Dendritic cell treated with granulocyte-macrophage colony-stimulating factor and Interleukin-4, amounts not matched to agents 40 ng/mL and 50 ng/mL, for 4 days (primary cell): ENCODE results near the gene IQCM.

Experiments
- H3K27ac Mint-ChIP-seq: one replicate; pipeline ENCODE4 v1.8.0; 2022; ENCODE audit warnings: mild to moderate bottlenecking, mixed read lengths
- H3K27me3 Mint-ChIP-seq: one replicate; pipeline ENCODE4 v1.8.0; 2022; ENCODE audit warnings: mild to moderate bottlenecking, mixed read lengths
- H3K36me3 Mint-ChIP-seq: one replicate; pipeline ENCODE4 v1.8.0; 2022; ENCODE audit warnings: low read depth, mixed read lengths
- H3K4me1 Mint-ChIP-seq: one replicate; pipeline ENCODE4 v1.8.0; 2022; ENCODE audit warnings: low read depth, mixed read lengths
- H3K4me3 Mint-ChIP-seq: one replicate; pipeline ENCODE4 v1.8.0; 2022; ENCODE audit warnings: mild to moderate bottlenecking, moderate library complexity, mixed read lengths
- H3K9me3 Mint-ChIP-seq: one replicate; pipeline ENCODE4 v1.8.0; 2022; ENCODE audit warnings: mixed read lengths
- intact Hi-C: fragments of 100-400 bp; cut with micrococcal nuclease; formaldehyde crosslinking; loops from one replicate; pipeline ENCODE4 v1.15.0; 2022

The IQCM gene

DNA sequence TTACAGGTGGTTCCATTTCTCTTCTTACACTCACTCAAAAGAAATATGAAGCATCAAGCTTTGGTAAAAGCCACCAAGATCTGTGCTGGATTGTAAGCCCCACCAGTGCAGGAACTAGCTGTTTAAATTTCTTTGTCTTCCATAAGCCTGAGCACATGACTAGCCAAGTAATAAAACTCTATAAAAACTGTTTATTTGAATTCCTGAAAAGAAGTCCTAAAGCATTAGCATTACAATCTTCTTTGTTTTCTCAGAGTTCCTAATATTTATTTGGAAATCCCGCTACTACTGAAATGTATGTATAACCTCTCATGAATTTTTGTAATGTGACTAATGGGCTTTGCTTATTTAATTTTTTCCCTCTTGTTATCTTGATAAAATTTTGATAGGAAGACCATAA, 65.9 kb downstream of the IQCM start:
- no peak overlapping the region for H3K27ac Mint-ChIP-seq
- H3K36me3 Mint-ChIP-seq = no peaks in the 10 kb centered on the region
- H3K4me3 Mint-ChIP-seq = no peak overlapping the region
- intact Hi-C loops = no loop called here
- H3K27me3 Mint-ChIP-seq = no peaks in the 10 kb centered on the region
- H3K4me1 Mint-ChIP-seq = no peaks in the 10 kb centered on the region
- no peaks in the 10 kb centered on the region for H3K9me3 Mint-ChIP-seq

DNA sequence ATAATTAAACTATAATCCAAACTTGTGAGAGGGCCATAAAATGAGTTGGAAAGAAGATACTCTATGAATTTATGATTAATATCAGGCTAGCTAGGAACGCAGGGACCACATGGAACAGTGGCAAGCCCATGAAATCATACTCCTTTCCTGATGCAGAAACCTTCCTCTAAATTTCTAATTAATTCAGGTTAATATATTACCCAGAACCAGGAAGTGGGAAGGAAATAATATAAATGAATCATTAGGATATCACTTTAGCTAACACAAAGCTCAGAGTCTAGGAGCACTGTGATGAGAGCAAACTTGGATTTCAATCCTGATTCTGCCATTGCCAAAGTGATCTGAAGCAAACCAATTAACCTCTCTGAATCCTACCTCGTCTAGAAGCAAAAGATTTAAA, 68.0 kb downstream of the IQCM start:
- Mint-ChIP-seq H3K36me3 (no peaks in the 10 kb centered on the region), H3K4me1 (no peaks in the 10 kb centered on the region), H3K4me3 (no peak overlapping the region), H3K27ac (no peak overlapping the region), H3K9me3 (no peaks in the 10 kb centered on the region), H3K27me3 (no peaks in the 10 kb centered on the region)
- intact Hi-C loops = no loop called here

GRCh38 chr4:149746276-149746675, 69.4 kb downstream of the IQCM start:
- H3K27ac Mint-ChIP-seq = no peak overlapping the region
- H3K36me3 Mint-ChIP-seq = no peaks in the 10 kb centered on the region
- H3K9me3 Mint-ChIP-seq = no peaks in the 10 kb centered on the region
- intact Hi-C loops = no loop called here
- no peak overlapping the region for H3K4me3 Mint-ChIP-seq
- no peaks in the 10 kb centered on the region for H3K4me1 Mint-ChIP-seq
- H3K27me3 Mint-ChIP-seq = no peaks in the 10 kb centered on the region

GRCh38 chr4:149741186-149741831, 74.3 kb downstream of the IQCM start:
- Mint-ChIP-seq H3K4me3 (no peak overlapping the region), H3K27ac (no peak overlapping the region), H3K4me1 (no peaks in the 10 kb centered on the region), H3K27me3 (no peaks in the 10 kb centered on the region), H3K9me3 (no peaks in the 10 kb centered on the region), H3K36me3 (no peaks in the 10 kb centered on the region)
- intact Hi-C loops = no loop called here

DNA sequence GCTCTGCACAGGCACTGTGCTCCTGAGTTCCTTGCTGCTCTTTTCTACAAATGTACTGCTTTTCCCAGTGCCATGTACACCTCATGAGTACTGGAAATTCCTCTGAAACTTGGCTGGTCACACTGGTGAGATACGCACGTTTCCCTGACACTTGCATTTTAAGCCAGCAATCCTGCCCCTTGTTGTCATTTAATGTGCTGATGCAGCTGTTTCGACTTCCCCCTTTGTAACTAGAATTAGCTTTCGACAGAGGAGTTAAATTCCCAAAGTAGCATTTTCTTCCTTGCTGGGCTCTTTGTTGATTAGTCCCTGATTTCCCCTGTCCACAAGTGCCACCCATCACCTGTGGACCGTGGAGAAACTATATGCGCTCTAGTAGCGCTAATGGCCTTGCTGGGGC, 77.5 kb downstream of the IQCM start:
- H3K4me1 Mint-ChIP-seq = no peaks in the 10 kb centered on the region
- no peaks in the 10 kb centered on the region for H3K36me3 Mint-ChIP-seq
- no peak overlapping the region for H3K27ac Mint-ChIP-seq
- intact Hi-C loops = no loop called here
- H3K27me3 Mint-ChIP-seq = no peaks in the 10 kb centered on the region
- no peak overlapping the region for H3K4me3 Mint-ChIP-seq
- no peaks in the 10 kb centered on the region for H3K9me3 Mint-ChIP-seq

DNA sequence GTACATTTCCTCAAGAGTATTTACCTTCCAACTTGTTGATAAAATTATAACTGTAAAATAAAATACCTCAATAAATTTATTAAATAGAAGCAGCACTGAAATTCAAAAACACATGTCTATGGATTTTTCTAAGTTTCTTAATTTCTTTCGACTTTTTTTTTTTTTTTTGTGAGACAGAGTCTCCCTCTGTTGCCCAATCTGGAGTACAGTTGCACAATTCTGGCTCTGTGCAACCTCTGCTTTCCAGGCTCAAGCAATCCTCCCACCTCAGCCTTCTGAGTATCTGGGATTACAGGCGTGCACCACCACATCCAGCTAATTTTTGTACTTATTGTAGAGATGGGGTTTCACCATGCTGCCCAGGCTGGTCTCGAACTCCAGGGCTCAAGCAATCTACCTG, 79.8 kb downstream of the IQCM start:
- no peak overlapping the region for H3K27ac Mint-ChIP-seq
- H3K4me3 Mint-ChIP-seq = no peak overlapping the region
- no peaks in the 10 kb centered on the region for H3K4me1 Mint-ChIP-seq
- intact Hi-C loops = no loop called here
- no peaks in the 10 kb centered on the region for H3K36me3 Mint-ChIP-seq
- no peaks in the 10 kb centered on the region for H3K27me3 Mint-ChIP-seq
- no peaks in the 10 kb centered on the region for H3K9me3 Mint-ChIP-seq

DNA sequence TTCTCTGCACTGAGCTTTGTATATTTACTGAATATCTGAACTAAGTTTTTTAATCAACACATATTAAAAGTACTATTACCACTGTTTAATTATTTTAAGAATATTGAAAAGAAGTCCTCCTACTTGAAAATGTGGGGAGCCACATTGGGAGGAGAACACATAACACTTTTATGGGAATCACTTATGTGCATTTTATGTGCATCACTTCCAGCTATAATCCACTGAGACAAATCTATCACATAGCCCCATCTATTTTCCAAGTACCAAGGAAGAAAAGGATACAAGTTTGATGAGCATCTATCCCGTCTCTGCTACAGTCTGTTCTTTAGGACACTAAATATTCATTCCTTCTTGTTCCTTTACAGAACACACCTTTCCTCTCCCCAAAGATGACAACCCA, 87.2 kb downstream of the IQCM start:
- Mint-ChIP-seq H3K4me3 (no peak overlapping the region), H3K36me3 (no peaks in the 10 kb centered on the region), H3K4me1 (no peaks in the 10 kb centered on the region), H3K27me3 (no peaks in the 10 kb centered on the region), H3K9me3 (no peaks in the 10 kb centered on the region), H3K27ac (no peak overlapping the region)
- intact Hi-C loops = no loop called here

GRCh38 chr4:149727663-149728062, 88.0 kb downstream of the IQCM start:
- H3K4me1 Mint-ChIP-seq = no peaks in the 10 kb centered on the region
- no peaks in the 10 kb centered on the region for H3K9me3 Mint-ChIP-seq
- intact Hi-C loops = no loop called here
- no peak overlapping the region for H3K27ac Mint-ChIP-seq
- H3K36me3 Mint-ChIP-seq = no peaks in the 10 kb centered on the region
- no peaks in the 10 kb centered on the region for H3K27me3 Mint-ChIP-seq
- H3K4me3 Mint-ChIP-seq = no peak overlapping the region

GRCh38 chr4:149723065-149723464, 92.6 kb downstream of the IQCM start:
- no peaks in the 10 kb centered on the region for H3K27me3 Mint-ChIP-seq
- intact Hi-C loops = no loop called here

DNA sequence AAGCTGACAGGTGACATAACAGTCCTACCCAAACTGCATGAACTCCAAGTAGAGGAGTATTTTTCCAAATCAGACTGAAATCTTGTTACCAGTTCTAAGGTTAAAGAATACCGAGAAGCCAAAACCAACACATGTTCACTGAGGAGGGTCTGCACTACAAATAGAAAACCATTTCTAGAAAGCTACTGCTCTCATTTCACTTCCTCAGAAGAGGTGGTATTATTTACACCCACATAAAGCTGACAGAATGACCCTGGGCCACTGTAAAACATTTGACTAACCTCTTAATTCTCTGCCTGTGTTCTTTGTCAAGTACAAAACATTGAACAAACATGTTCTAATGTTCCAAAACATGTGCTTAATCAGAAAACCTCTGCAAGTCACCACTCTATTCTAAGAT, 95.8 kb downstream of the IQCM start:
- Mint-ChIP-seq H3K4me3 (no peak overlapping the region), H3K27ac (no peak overlapping the region), H3K36me3 (no peaks in the 10 kb centered on the region), H3K9me3 (peaks cover 10% of the 10 kb centered on the region), H3K4me1 (no peaks in the 10 kb centered on the region), H3K27me3 (no peaks in the 10 kb centered on the region)
- intact Hi-C loops = no loop called here

More at GRCh38 chr4:149723065-149723464, 92.6 kb downstream of the IQCM start:
- Mint-ChIP-seq H3K27ac (no peak overlapping the region), H3K4me1 (no peaks in the 10 kb centered on the region), H3K9me3 (no peaks in the 10 kb centered on the region), H3K4me3 (no peak overlapping the region), H3K36me3 (no peaks in the 10 kb centered on the region)

DNA sequence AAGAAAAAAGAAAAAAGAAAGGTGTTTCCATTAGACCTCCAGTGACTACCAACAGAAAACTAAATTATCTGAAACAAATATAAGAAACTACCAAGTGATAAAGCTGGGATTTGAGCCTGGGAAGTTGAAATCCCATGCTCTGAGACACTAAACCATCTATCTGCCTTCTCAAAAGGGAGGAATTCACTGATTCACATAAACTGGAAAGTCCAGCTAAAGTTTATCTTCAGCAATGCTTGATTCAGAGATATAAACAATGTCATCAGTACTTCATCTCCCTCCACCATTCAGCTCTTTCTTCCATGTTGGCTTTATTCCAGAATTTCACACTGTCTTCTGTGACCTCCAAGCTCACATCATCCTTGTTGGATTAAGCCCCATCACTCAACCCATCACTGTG, 96.3 kb downstream of the IQCM start:
- Mint-ChIP-seq H3K36me3 (no peaks in the 10 kb centered on the region), H3K27me3 (no peaks in the 10 kb centered on the region), H3K27ac (no peak overlapping the region), H3K4me3 (no peak overlapping the region), H3K4me1 (no peaks in the 10 kb centered on the region), H3K9me3 (peaks cover 10% of the 10 kb centered on the region)
- intact Hi-C loops = no loop called here

GRCh38 chr4:149718500-149718899, 97.1 kb downstream of the IQCM start:
- Mint-ChIP-seq H3K36me3 (no peaks in the 10 kb centered on the region), H3K9me3 (peaks cover 10% of the 10 kb centered on the region), H3K4me1 (no peaks in the 10 kb centered on the region), H3K27ac (no peak overlapping the region), H3K4me3 (no peak overlapping the region), H3K27me3 (no peaks in the 10 kb centered on the region)
- intact Hi-C loops = no loop called here

- intact Hi-C loops = no loop called here
- H3K36me3 Mint-ChIP-seq = no peaks in the 10 kb centered on the region
- peaks cover 10% of the 10 kb centered on the region for H3K9me3 Mint-ChIP-seq
- H3K4me1 Mint-ChIP-seq = no peaks in the 10 kb centered on the region
- H3K27me3 Mint-ChIP-seq = no peaks in the 10 kb centered on the region
- no peak overlapping the region for H3K27ac Mint-ChIP-seq
- no peak overlapping the region for H3K4me3 Mint-ChIP-seq
Measured at GRCh38 chr4:149716728-149717127, 98.9 kb downstream of the IQCM start.

GRCh38 chr4:149715822-149716585, 99.6 kb downstream of the IQCM start:
- no peaks in the 10 kb centered on the region for H3K27me3 Mint-ChIP-seq
- no peaks in the 10 kb centered on the region for H3K4me1 Mint-ChIP-seq
- intact Hi-C loops = no loop called here

GRCh38 chr4:149713031-149713430, 102.6 kb downstream of the IQCM start:
- H3K27ac Mint-ChIP-seq = no peak overlapping the region
- H3K9me3 Mint-ChIP-seq = peaks cover 10% of the 10 kb centered on the region
- intact Hi-C loops = no loop called here
- H3K36me3 Mint-ChIP-seq = no peaks in the 10 kb centered on the region
- H3K4me1 Mint-ChIP-seq = no peaks in the 10 kb centered on the region
- H3K4me3 Mint-ChIP-seq = no peak overlapping the region
- no peaks in the 10 kb centered on the region for H3K27me3 Mint-ChIP-seq

More at GRCh38 chr4:149715822-149716585, 99.6 kb downstream of the IQCM start:
- Mint-ChIP-seq H3K4me3 (no peak overlapping the region), H3K36me3 (no peaks in the 10 kb centered on the region), H3K9me3 (peaks cover 10% of the 10 kb centered on the region), H3K27ac (no peak overlapping the region)
